A673 (cell line): Measurements from ENCODE around the gene IPP.
"Not testable (repeated sequence)": the region's sequence is repeated elsewhere in the genome, so short reads cannot be mapped to it uniquely, and the experiment has no call there.

Experiments used
- CTCF ChIP-seq: fragments of 300-800, 200-600 bp; sonication (generic); conservative IDR thresholded peaks from 2 replicates; pipeline ENCODE4 v1.5.1; 2017; ENCODE audit warnings: low read depth, mild to moderate bottlenecking, antibody characterized with exemption, low read length, moderate library complexity, mixed read lengths
- EZH2 ChIP-seq: fragments of 200-600 bp; sonication (generic); IDR thresholded peaks from 2 replicates; pipeline ENCODE4 v1.6.1; 2017; ENCODE audit warnings: borderline replicate concordance, low read depth, mild to moderate bottlenecking, mixed read lengths, antibody characterized with exemption, low read length; ENCODE audit not compliant: poor library complexity, severe bottlenecking

GRCh38 chr1:45693811-45694210 lies 56.6 kb downstream of the IPP start:
- not testable (repeated sequence) for TF ChIP-seq CTCF, EZH2
